Measurements from ENCODE around the gene RET. TPM values are rescaled to one million over a fixed set of nuclear protein-coding genes. Genes with fewer than 3 reads are reported as not detected.

Gene RET
- total and polyA plus RNA-seq, 2 of the 13 experiments (the other 11 are each of a cell fraction or from before 2014, with no cell fraction given): 0.02 TPM; not detected in 1

GRCh38 chr10:43050011-43050410 is 26.9 kb upstream of the RET start:
- TF ChIP-seq ZSCAN9 (CRISPR knock-in tag; IDR thresholded peaks at IDR 0.05; ENCODE audit: borderline replicate concordance) (no peak), NR0B2 (CRISPR knock-in tag; IDR thresholded peaks at IDR 0.05) (no peak), MAFK (conservative IDR thresholded peaks at IDR 0.05 in 1 of 2, IDR thresholded peaks at IDR 0.05 in 1 of 2; ENCODE audit: low read length in 2 of 2) (peak in 1 of 2 experiments; percentile 23; a peak in 1 of 4 replicates)
- no peak for DNase-seq (ENCODE audit: low spot score)
- POLR2A ChIA-PET: no interaction called here
- H3K36me3 ChIP-seq (replicated peaks in 1 of 2; ENCODE audit: control insufficient read depth in 1 of 2, insufficient read depth in 2 of 2, low read length in 2 of 2): no peaks in the 10 kb centered on the region
- no peak overlapping the region for H3K9ac ChIP-seq (ENCODE audit: insufficient read depth, low read depth, low read length)
- no TSS peak for BruUV-seq (replicated peaks)
- intact Hi-C loops (cut with micrococcal nuclease; ENCODE audit: unreplicated experiment): no loop called here
- H3K4me2 ChIP-seq (ENCODE audit: low read depth, low read length): no peak overlapping the region
- peaks cover 6% of the 10 kb centered on the region for H3K4me1 ChIP-seq (ENCODE audit: insufficient read depth, low read length)
- H3K4me3 ChIP-seq (replicated peaks in 1 of 3; ENCODE audit: insufficient read depth in 1 of 3, low read depth in 2 of 3, low read length in 3 of 3): no peak overlapping the region
- H3K27me3 ChIP-seq (ENCODE audit: control insufficient read depth in 1 of 2, insufficient read depth in 2 of 2, low read length in 2 of 2): peaks cover 3 to 16% of the 10 kb centered on the region in 2 experiments; a peak in 3 of 5 replicates
- no peaks in the 10 kb centered on the region for H4K20me1 ChIP-seq (ENCODE audit: insufficient read depth, low read length)
- no peak overlapping the region for H3K27ac ChIP-seq (ENCODE audit: extremely low read length, insufficient read depth, low read length)
- in situ Hi-C loops (cut with HindIII; ENCODE audit: extremely low pct_ligation_motif_present, low pct_unique_long_range_greater_than_20kb): no loop called here
- CTCF ChIA-PET (ENCODE audit: low intra/inter-chr PET ratio, low total read pairs): no interaction called here
- no peaks in the 10 kb centered on the region for H3K9me3 ChIP-seq (ENCODE audit: low read length)
- no peak for FAIRE-seq
- H3K79me2 ChIP-seq (ENCODE audit: insufficient read depth, low read length): no peaks in the 10 kb centered on the region
- H2AFZ ChIP-seq (ENCODE audit: low read length): no peak overlapping the region
- no peak for ATAC-seq

GRCh38 chr10:43053825-43054224 is 23.0 kb upstream of the RET start:
- Histone ChIP-seq H4K20me1 (ENCODE audit: insufficient read depth, low read length) (no peaks in the 10 kb centered on the region), H3K27me3 (ENCODE audit: control insufficient read depth in 1 of 2, insufficient read depth in 2 of 2, low read length in 2 of 2) (peaks cover 2 to 10% of the 10 kb centered on the region in 2 experiments; a peak in 3 of 5 replicates), H3K9ac (ENCODE audit: insufficient read depth, low read depth, low read length) (no peak overlapping the region), H3K79me2 (ENCODE audit: insufficient read depth, low read length) (no peaks in the 10 kb centered on the region), H3K27ac (ENCODE audit: extremely low read length, insufficient read depth, low read length) (no peak overlapping the region), H3K9me3 (ENCODE audit: low read length) (no peaks in the 10 kb centered on the region), H3K4me1 (ENCODE audit: insufficient read depth, low read length) (peaks cover 12% of the 10 kb centered on the region), H3K4me2 (ENCODE audit: low read depth, low read length) (no peak overlapping the region), H3K4me3 (replicated peaks in 1 of 3; ENCODE audit: insufficient read depth in 1 of 3, low read depth in 2 of 3, low read length in 3 of 3) (no peak overlapping the region), H2AFZ (ENCODE audit: low read length) (no peak overlapping the region), H3K36me3 (replicated peaks in 1 of 2; ENCODE audit: control insufficient read depth in 1 of 2, insufficient read depth in 2 of 2, low read length in 2 of 2) (no peaks in the 10 kb centered on the region)
- FAIRE-seq (no peak), ATAC-seq (no peak), DNase-seq (ENCODE audit: low spot score) (no peak)
- intact Hi-C loops (cut with micrococcal nuclease; ENCODE audit: unreplicated experiment): no loop called here
- ChIA-PET CTCF (ENCODE audit: low intra/inter-chr PET ratio, low total read pairs) (no interaction called here), POLR2A (no interaction called here)
- in situ Hi-C loops (cut with HindIII; ENCODE audit: extremely low pct_ligation_motif_present, low pct_unique_long_range_greater_than_20kb): no loop called here
- WGBS (ENCODE audit: low lambda C conversion rate): 22% methylated on average over 8 of the region's 8 CpGs
- no TSS peak for BruUV-seq (replicated peaks)
- no peak for TF ChIP-seq MED1 (CRISPR knock-in tag; IDR thresholded peaks at IDR 0.05)
- TF ChIP-seq, protein P1, sequence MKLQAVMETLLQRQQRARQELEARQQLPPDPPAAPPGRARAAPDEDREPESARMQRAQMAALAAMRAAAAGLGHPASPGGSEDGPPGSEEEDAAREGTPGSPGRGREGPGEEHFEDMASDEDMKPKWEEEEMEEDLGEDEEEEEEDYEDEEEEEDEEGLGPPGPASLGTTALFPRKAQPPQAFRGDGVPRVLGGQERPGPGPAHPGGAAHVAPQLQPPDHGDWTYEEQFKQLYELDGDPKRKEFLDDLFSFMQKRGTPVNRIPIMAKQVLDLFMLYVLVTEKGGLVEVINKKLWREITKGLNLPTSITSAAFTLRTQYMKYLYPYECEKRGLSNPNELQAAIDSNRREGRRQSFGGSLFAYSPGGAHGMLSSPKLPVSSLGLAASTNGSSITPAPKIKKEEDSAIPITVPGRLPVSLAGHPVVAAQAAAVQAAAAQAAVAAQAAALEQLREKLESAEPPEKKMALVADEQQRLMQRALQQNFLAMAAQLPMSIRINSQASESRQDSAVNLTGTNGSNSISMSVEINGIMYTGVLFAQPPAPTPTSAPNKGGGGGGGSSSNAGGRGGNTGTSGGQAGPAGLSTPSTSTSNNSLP (IDR thresholded peaks at IDR 0.05; ENCODE audit: low read depth, low read length): no peak
- no peak for TF ChIP-seq HDAC2 (CRISPR knock-in tag; IDR thresholded peaks at IDR 0.05)
- no peak for TF ChIP-seq SYNCRIP (IDR thresholded peaks at IDR 0.05; ENCODE audit: insufficient read depth, low read depth, low read length)
- no peak for TF ChIP-seq ZNF34 (CRISPR knock-in tag; IDR thresholded peaks at IDR 0.05; ENCODE audit: borderline replicate concordance)
- TF ChIP-seq SPEN (CRISPR knock-in tag; IDR thresholded peaks at IDR 0.05; ENCODE audit: low read depth): no peak
- no peak for TF ChIP-seq MLLT10 (CRISPR knock-in tag; IDR thresholded peaks at IDR 0.05)
- no peak for TF ChIP-seq ZFY (CRISPR knock-in tag; IDR thresholded peaks at IDR 0.05)
- TF ChIP-seq, protein P2, sequence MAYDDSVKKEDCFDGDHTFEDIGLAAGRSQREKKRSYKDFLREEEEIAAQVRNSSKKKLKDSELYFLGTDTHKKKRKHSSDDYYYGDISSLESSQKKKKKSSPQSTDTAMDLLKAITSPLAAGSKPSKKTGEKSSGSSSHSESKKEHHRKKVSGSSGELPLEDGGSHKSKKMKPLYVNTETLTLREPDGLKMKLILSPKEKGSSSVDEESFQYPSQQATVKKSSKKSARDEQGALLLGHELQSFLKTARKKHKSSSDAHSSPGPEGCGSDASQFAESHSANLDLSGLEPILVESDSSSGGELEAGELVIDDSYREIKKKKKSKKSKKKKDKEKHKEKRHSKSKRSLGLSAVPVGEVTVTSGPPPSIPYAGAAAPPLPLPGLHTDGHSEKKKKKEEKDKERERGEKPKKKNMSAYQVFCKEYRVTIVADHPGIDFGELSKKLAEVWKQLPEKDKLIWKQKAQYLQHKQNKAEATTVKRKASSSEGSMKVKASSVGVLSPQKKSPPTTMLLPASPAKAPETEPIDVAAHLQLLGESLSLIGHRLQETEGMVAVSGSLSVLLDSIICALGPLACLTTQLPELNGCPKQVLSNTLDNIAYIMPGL (CRISPR knock-in tag; IDR thresholded peaks at IDR 0.05; ENCODE audit: borderline replicate concordance in 1 of 2, low read depth in 1 of 2): no peak
- TF ChIP-seq PATZ1 (CRISPR knock-in tag; IDR thresholded peaks at IDR 0.05): no peak
- TF ChIP-seq ZNF644 (CRISPR knock-in tag; IDR thresholded peaks at IDR 0.05; ENCODE audit: low read depth): no peak

Measured in HepG2 (cell line).